CD4-positive, alpha-beta T cell treated with Interleukin-15 for 1 hour (primary cell): ENCODE data around the gene RBPMS2.
A peak's percentile ranks its signal among the peaks of the same experiment; 100 is the strongest.
"Not testable (repeated sequence)": the region's sequence is repeated elsewhere in the genome, so short reads cannot be mapped to it uniquely, and the experiment has no call there.

Source experiments
- DNase-seq: peaks from one replicate; pipeline ENCODE4 v3.0.0-alpha.2; 2020

Gene RBPMS2

DNA sequence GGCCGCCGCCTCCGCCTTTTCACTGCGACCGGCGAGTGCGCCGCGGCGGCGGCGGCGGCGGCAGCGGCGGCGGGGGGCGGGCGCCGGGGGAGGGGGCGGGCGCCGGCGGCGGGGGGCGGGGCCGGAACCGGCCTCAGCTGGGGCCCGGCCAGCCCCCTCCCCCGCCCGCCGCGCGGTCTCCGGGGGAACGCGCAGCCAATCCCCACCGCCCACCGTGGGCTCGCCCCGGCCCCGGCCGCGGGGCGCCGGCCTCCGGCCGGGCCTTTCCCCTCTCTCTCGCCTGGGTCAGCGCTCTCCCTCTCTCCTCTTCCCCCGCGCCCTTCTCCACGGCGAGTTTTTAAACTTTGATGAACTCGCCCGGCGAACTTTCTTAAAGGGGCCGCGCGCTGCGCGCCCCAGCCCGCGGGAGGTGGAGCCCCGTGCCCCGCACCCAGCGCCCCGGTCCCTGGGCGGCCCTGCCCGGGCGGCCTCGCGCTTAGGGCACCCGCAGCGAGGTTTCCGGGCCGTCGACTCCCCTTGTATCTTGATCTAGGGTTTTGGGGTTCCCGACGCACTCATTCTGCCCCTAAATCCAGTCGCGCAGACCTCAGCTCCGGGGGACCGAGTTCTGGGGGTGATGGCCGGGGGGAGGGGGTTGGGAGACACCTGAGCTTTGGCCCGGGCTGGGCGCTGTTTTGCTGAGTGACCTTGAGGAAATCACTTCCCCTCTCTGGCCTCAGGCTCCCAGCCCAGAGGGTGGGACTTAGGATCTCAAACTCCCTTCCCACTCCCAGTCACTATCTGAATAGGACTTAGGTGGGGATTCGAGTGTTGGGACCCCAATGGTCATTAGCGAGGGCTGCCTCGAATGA, at the start of gene RBPMS2:
Gene RBPMS2, minus strand, starts transcription at position 39 of the 851 bp plus-strand sequence. CDS start 270 bp downstream, outside the sequence.
- DNase-seq, result no peak

DNA sequence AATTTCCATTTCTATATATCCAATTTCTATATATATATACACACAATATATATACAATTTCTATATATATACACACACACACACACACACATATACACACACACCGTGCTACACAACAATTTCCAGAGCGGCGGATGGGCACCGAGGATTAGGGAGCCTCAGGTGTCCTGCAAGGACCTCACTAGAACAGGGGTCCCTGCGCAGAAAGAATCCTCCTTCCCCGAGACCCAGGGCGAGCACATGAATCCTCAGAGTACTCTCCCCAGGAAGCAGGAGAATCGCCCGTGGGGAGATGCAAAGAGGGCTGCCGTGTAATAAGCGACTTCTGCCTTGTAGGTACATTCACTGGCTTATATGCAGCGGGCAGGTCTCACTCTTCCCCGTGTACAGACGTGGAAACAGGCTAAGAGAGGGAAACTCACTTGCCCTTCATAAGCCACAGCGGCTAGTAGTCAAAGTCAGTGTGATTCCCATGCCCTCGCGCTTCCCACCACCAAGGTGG, 49.6 kb upstream of the RBPMS2 start:
- no peak for DNase-seq

DNA sequence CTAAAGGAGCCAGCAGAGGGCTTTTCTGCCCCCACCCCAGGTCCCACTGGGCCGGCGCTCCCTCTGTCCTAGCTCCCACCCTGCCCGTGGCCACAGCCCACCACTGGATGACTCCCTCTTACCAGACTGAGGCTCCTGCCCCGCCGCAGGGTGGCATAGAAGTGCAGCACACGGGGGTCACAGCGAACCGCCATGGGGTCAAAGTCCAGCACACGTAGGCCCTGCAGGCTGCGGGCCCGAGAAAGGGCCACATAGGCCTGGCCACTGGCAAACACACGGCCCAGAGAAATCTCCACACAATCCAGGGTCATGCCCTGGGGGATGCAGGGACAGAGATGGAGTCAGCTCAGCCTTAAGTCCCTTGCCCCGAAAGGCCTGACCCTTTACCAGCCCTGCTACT, 41.1 kb upstream of the RBPMS2 start:
- no peak for DNase-seq

DNA sequence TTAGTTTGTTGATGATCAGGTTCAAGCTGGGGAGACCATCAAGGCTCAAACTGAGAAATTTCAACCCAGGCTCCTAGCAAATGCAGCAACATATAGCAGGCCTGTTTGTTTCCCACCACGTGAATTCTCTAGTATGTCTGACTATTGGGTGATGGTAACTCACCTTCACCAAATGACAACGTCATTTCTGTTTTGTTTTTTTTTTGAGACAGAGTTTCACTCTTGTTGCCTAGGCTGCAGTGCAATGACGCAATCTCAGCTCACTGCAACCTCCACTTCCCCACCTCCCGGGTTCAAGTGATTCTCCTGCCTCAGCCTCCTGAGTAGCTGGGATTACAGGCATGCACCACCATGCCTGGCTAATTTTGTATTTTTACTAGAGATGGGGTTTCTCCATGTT, 39.6 kb upstream of the RBPMS2 start:
- not testable (repeated sequence) for DNase-seq

DNA sequence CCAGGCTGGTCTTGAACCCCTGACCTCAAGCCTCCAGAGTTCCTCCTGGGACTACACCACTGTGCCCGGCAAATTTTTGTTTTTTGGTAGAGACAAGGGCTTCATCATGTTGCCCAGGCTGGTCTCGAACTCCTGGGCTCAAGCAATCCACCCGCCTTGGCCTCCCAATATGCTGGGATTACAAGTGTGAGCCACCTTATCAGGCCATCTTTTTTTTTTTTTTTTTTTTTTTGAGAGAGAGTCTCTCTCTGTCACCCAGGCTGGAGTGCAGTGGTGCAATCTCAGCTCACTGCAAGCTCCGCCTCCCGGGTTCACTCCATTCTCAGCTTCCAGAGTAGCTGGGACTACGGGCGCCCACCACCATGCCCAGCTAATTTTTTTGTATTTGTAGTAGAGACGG, 38.9 kb upstream of the RBPMS2 start:
- DNase-seq, result not testable (repeated sequence)

DNA sequence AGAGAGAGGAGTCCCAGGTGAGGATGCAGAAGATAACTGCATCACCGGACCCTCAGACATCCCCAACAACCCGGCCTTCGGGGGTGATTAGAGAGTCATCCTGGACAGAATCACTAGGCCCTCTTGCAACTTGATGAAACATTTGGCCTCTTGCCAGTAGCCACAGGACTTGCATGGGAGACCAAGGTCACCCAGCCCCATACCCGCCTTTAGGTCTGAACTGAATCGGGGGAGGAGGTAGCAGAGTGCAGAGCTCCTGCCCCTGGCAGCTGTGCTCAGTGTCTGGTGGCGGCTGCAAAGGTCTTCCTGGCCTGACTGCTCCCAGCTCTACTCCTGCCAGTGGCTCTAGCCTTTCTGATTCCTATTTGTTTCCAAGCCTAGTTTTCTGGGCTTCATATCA, 37.7 kb upstream of the RBPMS2 start:
- DNase-seq, result no peak

DNA sequence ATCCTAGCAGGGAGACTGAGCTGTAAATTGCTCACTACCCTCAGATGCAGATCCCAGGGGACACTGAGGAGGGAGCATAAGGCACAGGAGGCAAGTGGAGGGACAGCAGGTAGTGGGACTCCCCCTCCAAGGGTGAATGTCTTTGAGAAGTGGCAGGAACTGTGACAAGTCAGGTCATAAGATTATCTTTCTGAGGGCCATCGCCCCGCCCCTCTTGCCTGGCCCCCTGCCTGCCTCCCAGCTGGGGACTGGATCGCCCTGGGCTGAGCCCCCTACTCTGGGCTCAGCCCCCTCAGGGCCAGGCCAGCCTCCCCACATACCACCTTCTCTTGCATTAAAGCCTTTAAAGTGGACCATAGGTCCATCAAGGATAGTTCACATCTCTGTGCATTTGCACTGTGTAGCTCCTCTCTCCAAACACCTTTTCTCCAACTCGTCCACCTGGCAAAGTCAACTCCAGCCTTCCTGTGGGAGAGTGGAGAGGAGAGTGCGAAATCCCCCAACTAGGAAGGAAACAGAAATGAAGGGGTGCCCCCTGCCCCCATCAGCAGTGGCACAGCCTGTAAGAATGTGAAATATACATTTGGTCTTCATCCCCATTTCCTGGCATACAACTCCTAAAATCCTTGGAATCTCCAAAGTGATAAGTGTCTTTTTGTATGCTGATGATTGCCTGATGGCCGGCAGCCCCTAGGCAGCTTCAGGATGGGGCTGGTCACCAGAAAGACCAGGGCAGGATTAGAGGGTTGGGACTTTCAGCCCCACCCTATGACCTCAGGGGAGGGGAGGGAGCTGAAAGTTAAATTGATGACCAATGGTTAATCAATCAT, 35.3 kb upstream of the RBPMS2 start:
- no peak for DNase-seq

DNA sequence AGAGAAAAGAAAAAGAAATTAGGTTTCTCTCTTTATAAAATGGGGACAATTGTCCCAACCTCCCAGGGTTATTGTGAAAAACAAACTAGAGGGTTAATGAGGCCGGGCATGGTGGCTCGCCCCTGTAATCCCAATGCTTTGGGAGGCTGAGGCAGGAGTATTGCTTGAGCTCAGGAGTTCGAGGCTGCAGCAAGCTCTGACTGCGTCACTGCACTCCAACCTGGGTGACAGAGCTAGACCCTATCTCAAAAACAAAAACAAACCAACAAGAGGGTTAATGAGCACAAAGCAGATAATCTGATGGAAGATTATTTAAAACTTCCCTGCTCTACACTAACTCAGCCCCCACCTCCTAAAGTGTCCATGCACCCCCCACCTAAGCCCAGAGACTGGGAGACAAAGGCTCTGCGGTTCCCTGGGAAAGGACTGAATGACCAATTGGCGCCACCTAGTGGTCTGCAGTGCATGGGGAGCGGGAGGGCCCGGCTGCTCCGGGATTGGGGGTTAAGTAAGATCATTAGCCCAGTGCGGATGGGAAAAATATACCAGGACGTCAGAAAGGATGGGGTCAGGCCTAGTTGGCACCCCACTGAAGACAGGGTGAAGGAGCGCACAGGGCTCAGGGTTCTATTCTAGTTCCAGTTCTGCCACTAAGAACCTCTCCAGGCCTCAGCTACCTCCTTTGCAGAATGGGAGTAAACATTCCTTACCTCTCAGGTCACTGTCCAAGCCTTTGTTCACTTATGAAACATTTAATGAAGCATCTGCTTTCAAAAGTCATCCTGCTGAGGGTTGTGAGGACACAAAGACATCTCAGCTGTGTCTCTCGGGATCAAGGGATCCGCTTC, 34.5 kb upstream of the RBPMS2 start:
- DNase-seq, result peak; percentile 58

DNA sequence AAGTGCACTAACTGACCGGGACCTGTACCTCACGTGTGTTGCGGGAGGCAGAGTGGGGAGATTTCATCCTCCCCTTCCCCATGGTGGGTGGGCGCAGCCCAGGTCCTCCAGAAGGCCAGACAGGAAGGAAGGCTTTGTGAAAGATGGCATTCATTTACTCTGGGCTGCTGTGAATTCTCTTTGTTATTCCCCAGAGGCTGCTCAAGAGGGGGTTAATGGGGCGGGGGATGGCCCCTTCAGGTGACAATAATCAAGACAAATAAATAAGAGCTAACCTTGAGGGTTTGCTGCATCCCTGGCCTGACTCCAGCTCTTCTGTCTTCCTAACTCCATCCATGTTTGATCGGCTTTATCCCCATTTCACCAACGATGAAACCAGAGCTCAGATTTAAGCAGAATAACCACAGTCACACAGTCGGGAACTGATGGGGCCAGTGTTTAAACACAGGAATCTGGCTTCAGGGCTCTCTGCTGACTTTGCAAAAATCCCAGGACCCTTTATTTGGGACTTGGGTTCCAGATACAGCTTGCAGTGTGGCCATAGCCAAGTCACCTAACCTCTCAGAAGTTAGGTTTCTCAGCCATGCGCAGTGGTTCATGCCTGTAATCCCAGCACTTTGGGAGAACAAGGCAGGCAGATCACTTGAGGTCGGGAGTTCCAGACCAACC, 33.5 kb upstream of the RBPMS2 start:
- DNase-seq, result no peak

DNA sequence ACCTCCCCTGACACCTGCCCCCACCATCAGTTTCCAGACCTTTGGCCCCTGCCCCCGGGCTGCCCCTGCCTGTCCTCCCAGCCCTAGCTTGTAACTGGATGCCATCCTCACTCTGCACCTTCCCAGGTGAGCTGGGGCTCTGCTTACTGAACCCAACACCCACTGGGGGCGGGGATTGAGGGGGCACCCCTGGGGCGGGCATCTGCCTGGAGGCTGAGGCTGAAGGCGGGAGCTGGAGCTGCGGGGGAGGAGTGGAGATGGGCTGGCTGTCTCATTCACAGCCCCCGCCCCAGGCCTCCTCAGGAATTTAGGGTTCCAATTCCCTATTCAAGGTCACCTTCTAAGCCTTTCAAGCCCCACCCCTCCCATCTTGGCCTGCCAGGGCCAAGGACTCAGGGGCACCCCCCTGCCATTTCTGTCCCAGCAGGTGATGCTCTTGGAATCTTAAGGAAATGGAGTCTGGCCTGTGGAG, 32.4 kb upstream of the RBPMS2 start:
- no peak for DNase-seq

DNA sequence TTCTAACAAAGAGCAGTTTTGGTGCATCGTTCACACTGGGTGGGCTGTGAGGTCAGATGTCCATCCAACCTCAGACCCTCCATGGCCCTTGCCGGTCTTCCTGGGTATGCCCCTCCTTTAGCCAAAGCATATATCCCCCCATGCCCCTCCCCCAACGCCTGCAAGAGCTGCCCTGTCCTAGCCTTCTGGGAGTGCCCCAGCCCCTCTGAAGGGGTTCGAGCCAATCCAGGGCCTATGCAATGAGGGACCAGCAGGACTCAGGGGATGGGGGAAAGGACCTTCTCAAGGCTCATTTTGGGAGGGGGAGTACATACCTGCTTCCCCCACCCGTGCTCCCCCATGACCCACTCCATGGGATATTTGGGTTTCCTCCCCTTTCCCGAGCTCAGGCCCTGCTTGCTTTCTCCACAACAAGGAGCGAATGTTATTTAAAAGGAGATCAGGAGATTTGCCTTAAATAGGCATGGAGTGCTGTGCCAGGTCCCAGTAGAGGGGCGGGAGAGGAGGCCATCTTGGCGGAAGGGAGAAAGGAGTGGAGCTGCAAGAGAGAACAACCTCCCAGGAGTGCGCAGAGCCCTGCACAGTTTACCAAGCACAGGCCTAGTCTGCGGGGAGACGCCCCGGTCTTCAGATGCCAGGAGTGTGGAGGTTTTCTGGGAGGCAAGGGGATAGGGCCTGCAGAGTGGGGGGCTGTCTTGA, 31.8 kb upstream of the RBPMS2 start:
- DNase-seq, result no peak

DNA sequence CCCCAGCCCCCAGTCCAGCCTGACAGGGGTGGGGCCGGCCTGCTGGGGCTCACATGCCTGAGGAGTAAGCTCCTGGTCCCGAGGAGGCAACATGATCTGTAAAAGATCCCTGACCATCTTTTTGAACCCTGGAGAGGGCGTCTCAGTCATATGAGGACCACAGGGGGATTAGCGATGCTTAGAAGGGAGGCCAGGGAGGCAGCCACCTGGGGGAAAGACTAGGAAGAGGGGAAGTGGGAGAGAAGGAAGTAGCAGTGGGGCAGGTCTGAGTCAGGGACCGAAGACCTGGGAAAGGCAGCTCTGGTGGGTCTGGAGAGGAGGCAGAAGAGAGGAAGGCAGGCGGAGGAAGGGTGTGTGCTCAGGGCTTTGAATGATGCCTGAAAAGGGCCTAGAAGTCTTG, 31.1 kb upstream of the RBPMS2 start:
- DNase-seq, result no peak

DNA sequence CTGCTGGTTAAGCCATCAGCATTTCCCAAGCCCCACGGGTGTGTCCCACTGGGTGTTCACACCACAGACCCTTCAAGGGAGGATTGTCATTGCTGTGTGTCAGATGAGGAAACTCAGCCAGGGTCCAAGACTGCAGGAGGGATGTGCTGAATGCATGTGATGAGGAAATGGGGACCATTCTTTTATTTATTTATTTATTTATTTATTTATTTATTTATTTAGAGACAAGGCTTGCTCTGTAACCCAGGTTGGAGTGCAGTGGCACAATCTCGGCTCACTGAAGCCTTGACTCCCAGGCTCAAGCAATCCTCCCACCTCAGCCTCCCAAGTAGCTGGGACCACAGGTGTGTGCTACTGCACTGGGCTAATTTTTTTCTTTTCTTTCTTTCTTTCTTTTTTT, 29.2 kb upstream of the RBPMS2 start:
- DNase-seq, result no peak

DNA sequence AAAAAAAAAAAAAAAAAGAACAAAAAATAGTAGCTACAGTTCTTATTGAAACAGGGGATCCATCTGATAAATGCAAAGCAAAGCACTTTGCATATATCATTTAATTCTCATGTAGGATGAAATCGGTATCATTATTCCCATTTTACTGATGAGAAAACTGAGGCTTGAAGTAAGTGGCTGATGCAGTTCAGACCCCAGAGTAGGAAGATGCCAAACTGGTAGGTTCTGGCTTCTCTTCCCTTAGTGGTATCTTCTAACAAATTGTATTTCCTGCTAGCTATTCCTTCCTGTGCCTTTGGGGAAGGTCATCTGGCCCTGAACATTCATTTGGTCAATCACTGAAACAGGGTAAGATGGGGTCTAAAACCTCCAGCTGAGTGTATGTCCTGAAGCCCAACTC, 28.1 kb upstream of the RBPMS2 start:
- DNase-seq, result no peak

DNA sequence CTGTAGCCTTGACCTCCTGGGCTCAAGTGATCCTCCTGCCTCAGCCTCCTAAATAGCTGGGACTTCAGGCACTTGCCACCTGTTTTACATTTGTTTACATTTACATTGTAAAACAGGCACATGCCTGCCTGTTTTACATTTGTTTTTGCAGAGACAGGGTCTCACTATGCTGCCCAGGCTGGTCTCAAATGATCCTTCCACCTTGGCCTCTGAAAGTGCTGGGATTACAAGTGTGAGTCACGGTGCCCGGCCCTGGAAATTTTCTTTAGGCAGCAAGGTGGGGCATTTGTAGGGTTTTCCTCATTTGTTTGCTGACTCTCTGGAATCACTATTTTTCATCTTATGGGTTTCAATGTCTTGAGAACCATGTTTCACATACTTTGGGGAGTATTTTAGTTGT, 25.1 kb upstream of the RBPMS2 start:
- no peak for DNase-seq

DNA sequence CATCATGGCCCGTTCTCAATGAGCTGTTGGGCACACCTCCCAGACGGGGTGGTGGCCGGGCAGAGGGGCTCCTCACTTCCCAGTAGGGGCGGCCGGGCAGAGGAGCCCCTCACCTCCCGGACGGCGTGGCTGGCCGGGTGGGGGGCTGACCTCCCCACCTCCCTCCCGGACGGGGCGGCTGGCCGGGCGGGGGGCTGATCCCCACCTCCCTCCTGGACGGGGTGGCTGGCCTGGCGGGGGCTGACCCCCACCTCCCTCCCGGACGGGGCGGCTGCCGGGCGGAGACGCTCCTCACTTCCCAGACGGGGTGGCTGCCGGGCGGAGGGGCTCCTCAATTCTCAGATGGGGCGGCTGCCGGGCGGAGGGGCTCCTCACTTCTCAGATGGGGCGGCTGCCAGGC, 23.5 kb upstream of the RBPMS2 start:
- DNase-seq, result not testable (repeated sequence)

DNA sequence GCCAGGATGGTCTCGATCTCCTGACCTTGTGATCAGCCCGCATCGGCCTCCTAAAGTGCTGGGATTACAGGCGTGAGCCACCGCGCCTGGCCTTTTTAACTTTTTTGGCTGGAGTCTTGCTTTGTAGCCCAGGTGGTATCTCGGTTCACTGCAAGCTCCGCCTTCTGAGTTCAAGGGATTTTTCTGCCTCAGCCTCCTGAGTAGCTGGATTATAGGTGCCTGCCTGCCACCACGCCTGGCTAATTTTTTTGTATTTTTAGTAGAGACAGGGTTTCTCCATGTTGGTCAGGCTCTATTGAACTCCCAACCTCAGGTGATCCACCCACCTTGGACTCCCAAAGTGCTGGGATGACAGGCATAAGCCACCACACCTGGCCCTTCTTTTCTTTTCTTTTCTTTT, 20.5 kb upstream of the RBPMS2 start:
- DNase-seq, result not testable (repeated sequence)

DNA sequence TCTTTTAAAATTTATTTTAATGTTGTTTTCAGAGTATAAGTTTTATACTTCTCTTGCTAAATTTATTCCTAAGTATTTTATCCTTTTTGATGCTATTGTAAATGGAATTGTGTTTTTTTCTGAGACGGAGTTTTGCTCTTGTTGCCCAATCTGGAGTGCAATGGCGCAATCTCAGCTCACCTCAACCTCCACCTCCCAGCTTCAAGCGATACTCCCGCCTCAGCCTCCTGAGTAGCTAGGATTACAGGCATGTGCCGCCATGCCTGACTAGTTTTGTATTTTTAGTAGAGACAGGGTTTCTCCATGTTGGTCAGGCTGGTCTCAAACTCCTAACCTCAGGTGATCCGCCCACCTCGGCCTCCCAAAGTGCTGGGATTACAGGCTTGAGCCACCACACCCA, 19.9 kb upstream of the RBPMS2 start:
- DNase-seq, result not testable (repeated sequence)

DNA sequence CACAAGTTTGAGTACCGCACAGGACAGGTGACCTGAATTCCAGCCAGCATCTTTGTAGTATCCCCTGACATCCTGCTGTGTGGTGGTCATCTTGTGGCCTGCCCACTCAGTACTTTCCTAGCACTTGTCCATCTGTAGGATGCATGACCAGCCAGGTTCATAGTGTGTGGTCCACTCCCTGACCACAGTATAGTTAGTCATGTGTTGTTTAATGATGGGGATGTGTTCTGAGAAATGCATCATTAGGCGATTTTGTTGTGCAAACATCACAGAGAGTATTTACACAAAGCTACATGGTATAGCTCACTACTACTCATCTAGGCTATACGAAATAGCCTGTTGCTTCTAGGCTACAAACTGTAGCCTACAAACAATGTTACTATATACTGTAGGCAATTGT, 16.9 kb upstream of the RBPMS2 start:
- DNase-seq, result no peak

DNA sequence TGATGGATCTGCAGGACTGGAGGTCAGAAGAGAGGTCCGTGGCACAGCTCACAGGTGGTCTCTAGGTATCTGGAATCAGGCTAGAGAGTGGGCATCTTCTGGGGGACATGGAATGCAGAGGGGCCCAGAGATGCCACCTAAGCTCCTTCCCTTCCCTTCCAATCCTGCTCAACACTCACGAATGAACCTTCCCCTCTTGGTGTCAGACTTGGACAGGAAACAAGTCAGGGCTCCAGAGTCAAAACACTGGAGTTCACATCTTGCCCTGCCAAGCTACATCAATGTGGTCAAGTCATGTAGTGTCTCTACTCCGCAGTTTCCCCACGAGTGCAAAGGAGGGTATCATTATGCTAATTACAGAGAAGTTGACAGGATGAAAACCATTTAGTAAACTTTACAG, 16.0 kb upstream of the RBPMS2 start:
- no peak for DNase-seq

DNA sequence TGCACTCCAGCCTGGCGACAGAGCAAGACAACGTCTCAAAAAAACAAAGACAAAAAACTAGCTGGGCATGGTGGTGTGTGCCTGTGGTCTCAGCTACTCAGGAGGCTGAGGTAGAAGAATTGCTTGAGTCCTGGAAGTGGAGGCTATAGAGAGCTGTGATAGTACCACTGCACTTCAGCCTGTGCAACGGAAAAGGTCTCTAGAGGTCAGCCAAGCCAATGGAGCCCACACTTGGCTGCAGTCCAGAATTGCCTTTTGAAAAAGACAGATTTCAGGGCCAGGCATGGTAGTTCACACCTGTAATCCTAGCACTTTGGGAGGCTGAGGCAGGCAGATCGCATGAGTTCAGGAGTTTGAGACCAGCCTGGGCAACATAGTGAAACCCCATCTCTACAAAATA, 8.4 kb upstream of the RBPMS2 start:
- DNase-seq, result no peak

DNA sequence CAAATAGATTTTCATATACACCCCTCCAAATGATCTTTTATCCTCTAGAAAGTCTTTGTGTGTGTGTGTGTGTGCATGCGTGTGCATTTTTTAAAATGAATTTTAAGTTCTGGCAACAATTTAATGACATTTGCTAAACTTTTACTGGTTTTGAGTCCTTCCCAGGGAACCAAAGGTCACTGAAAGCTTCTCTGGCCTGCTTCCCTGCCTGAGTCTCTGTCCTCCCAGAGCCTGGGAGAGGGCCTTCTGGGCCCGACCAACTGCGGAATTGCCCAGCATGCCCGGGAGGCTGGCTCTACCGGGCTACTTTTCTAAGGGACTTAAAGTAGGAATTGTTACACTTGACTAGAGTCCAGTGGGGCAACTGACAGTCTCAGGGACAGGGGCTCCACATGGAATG, 7.4 kb upstream of the RBPMS2 start:
- DNase-seq, result no peak
